SIG-M5 (cell line): ENCODE measurements around the gene CELA2B.
"Not testable (repeated sequence)": the region's sequence is repeated elsewhere in the genome, so short reads cannot be mapped to it uniquely, and the experiment has no call there.

ENCODE experiments used
- DNase-seq: peaks from one replicate; lab custom pipeline; 2025; lab: John Stamatoyannopoulos, UW

Gene CELA2B

GRCh38 chr1:15475752-15476314 lies at the start of gene CELA2B:
Gene CELA2B (plus strand): TSS chr1:15476104. CDS start chr1:15476126, 22 bp downstream.
- DNase-seq = no peak

GRCh38 chr1:15426492-15427279 lies 49.2 kb upstream of the CELA2B start:
- DNase-seq = no peak

- DNase-seq = no peak
These were observed 48.6 kb upstream of the CELA2B start for GRCh38 chr1:15427280-15427666.

- not testable (repeated sequence) for DNase-seq
These were observed 47.7 kb upstream of the CELA2B start for GRCh38 chr1:15428252-15428651.

GRCh38 chr1:15428815-15429435 lies 47.0 kb upstream of the CELA2B start:
- no peak for DNase-seq

- DNase-seq = no peak
These were observed 46.2 kb upstream of the CELA2B start for GRCh38 chr1:15429701-15430149.

GRCh38 chr1:15430787-15431570 lies 44.9 kb upstream of the CELA2B start:
- no peak for DNase-seq

GRCh38 chr1:15431571-15431948 lies 44.3 kb upstream of the CELA2B start:
- DNase-seq = no peak

- DNase-seq = no peak
These were observed 43.6 kb upstream of the CELA2B start for GRCh38 chr1:15432324-15432723.

GRCh38 chr1:15433471-15433870 lies 42.4 kb upstream of the CELA2B start:
- no peak for DNase-seq

GRCh38 chr1:15434739-15435138 lies 41.2 kb upstream of the CELA2B start:
- peak; percentile 66 for DNase-seq

GRCh38 chr1:15435239-15436077 lies 40.4 kb upstream of the CELA2B start:
- no peak for DNase-seq

- no peak for DNase-seq
These were observed 38.9 kb upstream of the CELA2B start for GRCh38 chr1:15436881-15437442.

- DNase-seq = no peak
These were observed 36.6 kb upstream of the CELA2B start for GRCh38 chr1:15439325-15439724.

- no peak for DNase-seq
These were observed 35.5 kb upstream of the CELA2B start for GRCh38 chr1:15440357-15440756.

- no peak for DNase-seq
These were observed 34.7 kb upstream of the CELA2B start for GRCh38 chr1:15441247-15441646.

GRCh38 chr1:15442119-15442518 lies 33.8 kb upstream of the CELA2B start:
- DNase-seq = no peak

- no peak for DNase-seq
These were observed 33.1 kb upstream of the CELA2B start for GRCh38 chr1:15442759-15443158.

- DNase-seq = no peak
These were observed 32.6 kb upstream of the CELA2B start for GRCh38 chr1:15443281-15443680.

- DNase-seq = no peak
These were observed 31.2 kb upstream of the CELA2B start for GRCh38 chr1:15444468-15445389.
